Daoy (cell line): ENCODE data around the gene ZDHHC3. TPM values are rescaled to one million over a fixed set of nuclear protein-coding genes. Genes with fewer than 3 reads are reported as not detected.
"Not testable (repeated sequence)": the region's sequence is repeated elsewhere in the genome, so short reads cannot be mapped to it uniquely, and the experiment has no call there.

Experiments used
- DNase-seq: peaks from one replicate; pipeline ENCODE4 v3.0.0-alpha.2; 2015; ENCODE audit warnings: low read depth
- total RNA-seq: library from RNA; depleted of rRNA; stranded (reverse); fragments of >200 nt; shearing (Covaris generic); gene quantifications from 2 replicates; pipeline ENCODE4 v1.2.3, GENCODE V29; 2014

Gene ZDHHC3
- total RNA-seq, 1 experiment from 2014 or later = 41.8 TPM

GRCh38 chr3:44965165-44965564 lies 10.8 kb downstream of the ZDHHC3 start:
- DNase-seq = no peak

DNA sequence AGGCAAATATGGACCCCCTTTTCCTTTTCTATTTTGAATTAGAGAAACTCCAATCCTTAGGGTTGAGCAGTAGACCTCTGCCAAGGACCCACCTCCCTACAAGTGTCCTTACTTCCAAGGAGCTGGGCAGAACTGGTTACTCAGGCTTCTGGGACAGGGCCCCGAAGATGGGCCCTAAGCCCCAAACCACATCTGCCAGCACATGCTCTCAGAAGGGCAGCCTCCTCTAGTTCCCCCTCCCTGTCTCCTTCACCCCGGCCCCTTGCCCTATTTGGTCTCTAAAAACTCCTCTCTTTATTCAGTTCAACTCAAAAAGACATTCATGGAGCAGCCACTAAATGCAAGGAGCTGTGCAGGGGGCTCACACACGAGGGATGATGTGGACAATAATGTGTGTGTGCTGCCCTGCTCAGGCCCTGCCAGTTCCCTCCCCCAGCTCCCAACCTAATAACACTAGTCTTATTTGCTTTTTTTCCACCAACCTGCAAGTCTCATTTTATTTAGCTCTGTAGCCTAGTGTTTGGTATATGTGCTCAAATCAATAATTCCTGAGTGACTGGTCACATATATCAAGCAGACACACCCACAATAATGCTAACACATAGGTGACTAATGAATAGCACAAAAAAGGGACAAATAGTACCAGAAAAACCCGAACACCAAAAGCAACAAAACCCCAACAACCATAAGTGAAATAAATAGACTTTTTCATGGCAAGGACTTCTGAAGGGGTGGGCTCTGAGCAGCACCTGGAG lies 12.2 kb downstream of the ZDHHC3 start:
- DNase-seq = no peak

GRCh38 chr3:44962621-44963393 lies 13.2 kb downstream of the ZDHHC3 start:
- DNase-seq = peak; percentile 73

GRCh38 chr3:44961888-44962287 lies 14.1 kb downstream of the ZDHHC3 start:
- no peak for DNase-seq

- no peak for DNase-seq
Measured at GRCh38 chr3:44960387-44961026, 15.5 kb downstream of the ZDHHC3 start.

DNA sequence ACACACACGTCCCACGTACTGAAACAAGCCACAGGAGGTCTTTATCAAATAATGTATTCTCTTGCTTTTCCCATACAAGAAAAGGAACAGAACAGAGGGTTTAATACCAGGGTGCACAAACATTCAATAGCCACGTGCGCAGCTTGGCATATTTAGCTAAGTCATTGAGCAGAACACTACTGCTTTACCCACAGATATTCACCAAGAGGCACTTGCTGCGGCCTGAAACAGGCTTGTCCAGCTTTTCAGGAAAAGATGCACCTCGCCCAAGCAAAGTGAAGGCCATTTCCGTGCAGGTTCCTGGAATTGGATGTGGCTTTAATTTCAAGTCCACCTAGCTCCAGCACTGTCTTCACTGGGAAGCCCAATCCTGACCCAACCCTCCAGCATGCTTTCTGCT lies 17.6 kb downstream of the ZDHHC3 start:
- DNase-seq = no peak

- DNase-seq = no peak
Measured at GRCh38 chr3:44957986-44958385, 18.0 kb downstream of the ZDHHC3 start.

GRCh38 chr3:44955917-44956316 lies 20.1 kb downstream of the ZDHHC3 start:
- DNase-seq = no peak

DNA sequence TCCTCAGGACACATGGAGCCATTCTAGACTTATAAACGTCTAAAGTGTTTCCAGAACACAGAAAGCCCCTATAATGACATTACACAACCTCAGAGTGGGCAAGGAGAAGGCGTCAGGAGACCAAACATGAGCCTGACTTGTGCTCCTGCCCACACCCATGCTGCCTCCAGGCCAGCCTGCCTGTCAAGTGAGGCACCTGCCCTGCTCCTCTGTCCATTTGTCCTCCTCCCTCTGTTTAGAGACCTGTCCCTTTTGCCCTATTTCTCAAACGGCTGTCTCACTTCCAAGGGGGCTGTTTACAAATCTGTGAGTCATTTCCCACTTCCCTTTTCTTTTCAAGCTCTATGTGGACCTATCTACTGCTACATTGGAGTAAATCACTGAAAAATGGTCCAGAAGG lies 21.0 kb downstream of the ZDHHC3 start:
- DNase-seq = peak; percentile 63

- DNase-seq = no peak
Measured at GRCh38 chr3:44954304-44954703, 21.7 kb downstream of the ZDHHC3 start.

DNA sequence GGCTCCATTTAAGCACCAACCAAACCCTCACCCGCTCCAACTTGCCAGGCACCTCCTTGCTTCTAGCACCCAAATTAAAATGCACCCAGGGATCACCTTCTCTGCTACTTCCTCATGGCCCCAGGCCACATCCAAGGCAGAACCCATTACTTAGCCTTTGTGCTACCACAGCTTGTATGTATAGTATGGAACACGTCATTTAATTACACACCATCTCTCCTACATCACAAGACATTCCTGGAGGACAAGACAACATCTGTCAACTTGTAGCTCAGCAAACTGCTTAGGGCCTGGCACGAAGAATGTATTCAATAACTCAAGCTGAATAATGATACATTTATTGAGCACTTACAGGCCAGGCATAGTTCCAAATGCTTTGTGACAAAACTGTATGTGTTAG lies 23.3 kb downstream of the ZDHHC3 start:
- DNase-seq = no peak

GRCh38 chr3:44950275-44950734 lies 25.7 kb downstream of the ZDHHC3 start:
- DNase-seq = no peak

DNA sequence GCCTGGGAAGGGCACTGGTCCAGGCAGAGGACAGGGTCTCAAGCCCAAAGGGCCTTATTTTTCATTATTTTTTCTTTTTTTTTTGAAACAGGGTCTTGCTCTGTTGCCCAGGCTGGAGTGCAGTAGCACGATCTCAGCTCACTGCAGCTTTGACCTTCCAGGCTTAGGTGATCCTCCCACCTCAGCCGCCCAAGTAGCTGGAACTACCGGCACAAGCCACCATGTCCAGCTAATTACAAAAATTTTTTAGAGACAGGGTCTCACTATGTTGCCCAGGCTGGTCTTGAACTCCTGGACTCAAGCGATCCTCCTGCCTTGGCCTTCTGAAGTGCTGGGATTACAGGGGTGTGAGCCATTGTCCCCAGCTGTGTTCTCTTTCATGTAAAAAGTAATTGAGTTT lies 26.2 kb downstream of the ZDHHC3 start:
- DNase-seq = not testable (repeated sequence)

DNA sequence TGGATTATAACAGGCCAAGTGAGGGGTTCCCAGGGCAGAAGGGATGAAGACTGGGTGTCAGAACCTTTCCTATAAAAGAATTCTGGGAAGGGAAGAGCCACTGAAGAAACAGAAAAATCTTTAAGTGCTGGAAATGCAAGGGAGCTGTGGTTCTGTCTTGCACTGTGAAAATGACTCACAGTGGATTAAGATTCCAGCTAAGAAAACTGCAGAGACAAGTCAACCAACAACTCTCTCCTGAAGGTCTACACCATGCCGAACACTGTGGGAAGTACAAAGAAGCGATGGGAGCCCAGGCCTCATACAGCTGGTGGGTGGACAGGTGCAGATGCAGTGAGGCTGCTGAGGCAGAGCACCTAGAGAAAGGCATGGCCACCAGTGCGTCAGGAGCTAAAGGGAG lies 27.7 kb downstream of the ZDHHC3 start:
- DNase-seq = no peak

DNA sequence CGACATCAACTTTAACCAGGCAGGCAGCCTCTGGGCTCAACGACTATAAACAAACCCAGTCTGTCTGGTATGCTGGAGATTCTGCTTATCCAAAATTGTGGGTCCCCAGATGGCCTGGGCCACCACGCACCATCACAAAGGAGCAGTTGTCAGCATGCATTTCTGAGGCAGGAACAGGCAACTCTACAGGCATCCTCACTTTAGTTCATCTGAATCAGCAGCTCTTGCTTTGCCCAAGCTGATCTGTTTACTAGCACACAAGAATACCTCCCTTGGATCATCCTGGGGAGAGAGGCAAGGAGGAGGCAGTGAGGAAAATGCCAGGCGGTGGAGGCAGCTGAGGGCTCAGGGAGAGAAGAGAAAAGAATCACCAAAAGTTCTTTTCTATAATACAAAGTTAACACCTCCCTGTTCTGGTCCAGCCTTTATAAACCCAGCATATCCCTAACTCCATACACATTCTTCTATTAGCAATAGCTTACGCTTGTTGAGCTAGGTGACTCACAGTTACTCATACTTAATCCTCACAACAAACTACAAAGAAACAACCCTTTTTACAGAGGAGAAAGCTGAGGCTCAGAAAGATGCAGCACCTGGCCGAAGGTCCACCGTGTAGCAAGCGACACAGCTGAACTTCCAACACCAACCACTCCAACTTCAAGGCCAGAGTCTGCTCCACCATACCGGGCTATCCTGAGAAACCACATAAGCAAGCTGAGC lies 33.6 kb downstream of the ZDHHC3 start:
- peak; percentile 15 for DNase-seq

DNA sequence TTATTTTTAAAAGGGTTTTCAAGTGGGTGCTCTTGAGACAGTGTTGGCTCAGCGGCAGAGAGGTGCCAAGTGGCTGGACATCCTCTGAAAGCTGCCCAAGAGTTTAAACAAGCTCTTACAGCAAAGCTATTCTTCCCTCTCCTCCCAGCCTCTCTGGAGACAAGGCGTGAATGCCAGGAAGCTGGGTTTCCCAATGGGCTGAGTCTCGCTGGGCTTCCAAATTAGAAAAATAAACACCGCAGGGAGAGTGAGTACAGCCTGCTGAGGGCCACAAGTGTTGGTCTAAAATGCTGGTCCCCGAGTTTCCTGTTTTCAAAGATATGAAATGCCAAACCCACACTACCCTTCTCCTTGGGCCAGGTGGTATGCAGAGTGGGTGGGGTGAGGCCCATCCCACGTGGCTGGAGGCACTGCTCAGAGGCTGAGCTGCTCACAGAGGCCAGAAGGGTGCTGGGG lies 36.4 kb downstream of the ZDHHC3 start:
- peak; percentile 27 for DNase-seq

DNA sequence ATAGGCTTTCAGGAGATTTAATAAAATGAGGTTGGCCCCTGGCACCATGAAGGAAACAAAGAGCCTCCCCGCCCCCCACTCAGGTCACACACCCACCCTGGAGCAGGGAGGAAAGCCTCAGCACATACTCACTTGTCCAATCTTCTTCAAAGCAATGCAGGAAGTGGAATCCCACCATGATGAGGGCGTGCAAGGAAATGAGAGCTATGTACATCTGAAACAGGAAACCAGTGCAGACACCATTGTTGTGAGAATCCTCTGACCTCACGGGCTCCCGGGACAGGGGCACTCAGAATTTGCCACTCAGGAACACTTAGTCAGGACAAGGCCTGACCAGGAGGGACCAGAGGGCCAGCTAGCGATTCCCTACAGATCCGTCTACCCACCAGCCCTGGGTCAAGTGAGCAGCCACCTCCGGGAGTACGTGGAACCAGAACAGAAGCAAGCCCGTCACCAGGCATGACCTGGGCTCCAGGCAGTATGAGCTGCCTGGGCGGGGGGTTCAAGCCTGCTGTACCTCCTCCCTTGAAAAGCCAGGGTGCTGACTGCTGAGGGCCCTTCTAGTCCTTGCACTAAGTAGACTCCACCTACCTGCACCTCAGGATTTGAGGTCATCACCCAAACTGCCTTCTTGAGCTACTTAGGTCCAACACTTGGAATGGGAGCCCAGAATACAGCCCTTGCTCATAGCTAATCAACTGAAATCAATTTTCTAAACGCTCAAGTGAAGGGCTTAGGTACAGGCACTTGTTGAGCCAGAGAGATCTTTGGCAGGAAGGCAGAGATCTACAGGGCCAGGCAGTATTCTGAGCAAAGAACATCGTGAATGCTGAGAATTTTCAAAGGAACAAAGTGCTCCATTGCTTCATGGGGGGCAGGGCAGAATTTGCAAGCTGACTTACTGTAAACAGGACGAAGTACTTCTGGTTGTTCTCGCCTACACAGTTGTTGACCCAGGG lies 42.7 kb downstream of the ZDHHC3 start:
- no peak for DNase-seq

DNA sequence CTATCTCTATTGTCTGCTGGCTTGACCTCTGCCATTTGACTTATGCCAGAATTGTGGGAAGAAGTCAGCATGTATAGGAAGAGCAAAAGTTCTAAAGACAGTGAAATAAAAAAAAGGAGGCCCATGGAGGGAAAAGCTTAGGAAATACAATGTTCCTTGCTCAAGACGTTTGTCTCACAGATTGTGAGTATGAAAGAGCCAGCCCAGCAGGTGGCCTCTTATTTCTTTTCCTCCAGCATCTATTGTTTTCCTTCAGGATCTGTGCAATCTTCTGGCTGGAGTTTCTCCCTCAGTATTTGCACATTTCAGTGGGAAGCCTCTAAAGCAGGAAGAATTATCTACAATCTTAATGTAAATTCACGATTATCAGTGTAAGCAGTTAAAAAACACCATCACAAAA lies 43.7 kb downstream of the ZDHHC3 start:
- no peak for DNase-seq

DNA sequence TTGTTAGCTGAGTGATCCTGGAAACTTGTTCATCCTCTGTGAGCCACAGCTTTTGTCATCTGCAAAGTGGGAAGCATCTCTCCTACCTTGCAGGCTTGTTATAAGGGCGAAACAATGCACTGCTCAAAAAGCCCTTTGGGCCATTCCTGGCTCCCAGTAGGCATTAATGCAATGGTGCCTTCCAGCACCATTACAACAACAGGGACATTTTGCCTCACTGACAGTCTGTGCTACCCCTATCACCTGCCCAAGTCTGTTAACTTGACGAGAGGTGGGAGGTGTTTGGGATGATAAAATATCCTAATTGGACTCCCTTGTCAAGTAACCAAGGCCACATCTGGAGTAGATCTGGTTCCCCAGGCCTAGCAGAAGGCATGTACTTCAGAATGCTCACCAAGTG lies 44.2 kb downstream of the ZDHHC3 start:
- no peak for DNase-seq

DNA sequence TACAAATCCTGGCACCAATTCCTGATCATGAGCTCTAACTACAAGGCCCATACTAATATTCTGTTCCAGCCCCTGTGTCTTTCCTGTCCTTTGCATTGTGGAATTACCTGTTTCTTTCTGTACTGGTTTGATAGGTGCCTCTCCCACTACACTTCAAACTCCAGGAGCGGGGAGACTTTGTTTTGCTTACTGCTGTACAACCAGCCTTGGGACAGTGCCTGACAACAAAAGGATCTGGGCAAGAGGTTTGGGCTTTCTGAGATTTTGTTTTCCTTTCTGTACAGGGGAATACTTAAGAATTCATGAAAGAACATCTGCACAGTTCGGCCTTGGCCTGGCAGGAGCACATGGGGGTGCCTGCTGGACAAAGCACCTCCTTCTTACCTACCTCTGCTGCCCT lies 45.1 kb downstream of the ZDHHC3 start:
- DNase-seq = no peak

- no peak for DNase-seq
Measured at GRCh38 chr3:44929782-44930181, 46.2 kb downstream of the ZDHHC3 start.
